HEK293T (cell line): ENCODE results near the gene GPA33.

Source experiments
- CTCF ChIA-PET: fragments of 350-600 bp; formaldehyde crosslinking; extraction: SDS; loops from one replicate; lab custom pipeline; 2021; ENCODE audit warnings: antibody characterized with exemption, inconsistent platforms; lab: Yijun Ruan, JAX
- POLR2A ChIA-PET: fragments of 350-600 bp; formaldehyde crosslinking; extraction: SDS; loops from one replicate; lab custom pipeline; 2020; ENCODE audit warnings: antibody characterized with exemption, inconsistent platforms; lab: Yijun Ruan, JAX
- DNase-seq: peaks from one replicate; pipeline ENCODE4 v3.0.0; 2012; ENCODE audit warnings: mixed read lengths; ENCODE audit errors: extremely low spot score
- ARNT ChIP-seq: fragments of 450-650 bp; IDR thresholded peaks from 2 replicates; pipeline ENCODE4 v1.6.1; 2017; ENCODE audit warnings: mild to moderate bottlenecking
- BHLHE40 ChIP-seq: fragments of 450-650 bp; IDR thresholded peaks from 2 replicates; pipeline ENCODE4 v1.6.1; 2016; ENCODE audit warnings: mild to moderate bottlenecking, moderate library complexity, borderline replicate concordance
- CTBP1 ChIP-seq: fragments of 450-650 bp; IDR thresholded peaks from 2 replicates; pipeline ENCODE4 v1.6.1; 2016; ENCODE audit warnings: borderline replicate concordance
- ELF4 ChIP-seq: fragments of 450-650 bp; IDR thresholded peaks from 2 replicates; pipeline ENCODE4 v1.6.1; 2017; ENCODE audit warnings: antibody characterized with exemption
- FOXA1 ChIP-seq: fragments of 450-650 bp; IDR thresholded peaks from 2 replicates; pipeline ENCODE4 v1.6.1; 2016; ENCODE audit warnings: mild to moderate bottlenecking
- FOXK2 ChIP-seq: fragments of 450-650 bp; IDR thresholded peaks from 2 replicates; pipeline ENCODE4 v1.6.1; 2016; ENCODE audit warnings: mild to moderate bottlenecking
- FOXM1 ChIP-seq: fragments of 450-650 bp; IDR thresholded peaks from 2 replicates; pipeline ENCODE4 v1.6.1; 2017; ENCODE audit warnings: mild to moderate bottlenecking, borderline replicate concordance
- HDGF ChIP-seq: fragments of 450-650 bp; IDR thresholded peaks from 2 replicates; pipeline ENCODE4 v1.6.1; 2017; ENCODE audit warnings: antibody characterized with exemption, borderline replicate concordance
- L3MBTL2 ChIP-seq: fragments of 450-650 bp; conservative IDR thresholded peaks from 2 replicates; pipeline ENCODE4 v1.6.1; 2016; ENCODE audit warnings: mild to moderate bottlenecking
- LEF1 ChIP-seq: fragments of 450-650 bp; IDR thresholded peaks from 2 replicates; pipeline ENCODE4 v1.6.1; 2017; ENCODE audit warnings: mild to moderate bottlenecking, borderline replicate concordance
- NFRKB ChIP-seq: fragments of 450-650 bp; IDR thresholded peaks from 2 replicates; pipeline ENCODE4 v1.6.1; 2016; ENCODE audit warnings: mild to moderate bottlenecking, moderate library complexity
- SP1 ChIP-seq: fragments of 450-650 bp; IDR thresholded peaks from 2 replicates; pipeline ENCODE4 v1.6.1; 2017
- SUZ12 ChIP-seq: fragments of 450-650 bp; IDR thresholded peaks from 2 replicates; pipeline ENCODE4 v1.6.1; 2016; ENCODE audit warnings: mild to moderate bottlenecking
- TARDBP ChIP-seq: fragments of 450-650 bp; IDR thresholded peaks from 2 replicates; pipeline ENCODE4 v1.6.1; 2016
- ZNF384 ChIP-seq: fragments of 450-650 bp; IDR thresholded peaks from 2 replicates; pipeline ENCODE4 v1.6.1; 2016
- TF ChIP-seq, protein P1 (sequence below): fragments of 450-650 bp; IDR thresholded peaks from 2 replicates; pipeline ENCODE4 v1.6.1; 2016

Gene GPA33

DNA sequence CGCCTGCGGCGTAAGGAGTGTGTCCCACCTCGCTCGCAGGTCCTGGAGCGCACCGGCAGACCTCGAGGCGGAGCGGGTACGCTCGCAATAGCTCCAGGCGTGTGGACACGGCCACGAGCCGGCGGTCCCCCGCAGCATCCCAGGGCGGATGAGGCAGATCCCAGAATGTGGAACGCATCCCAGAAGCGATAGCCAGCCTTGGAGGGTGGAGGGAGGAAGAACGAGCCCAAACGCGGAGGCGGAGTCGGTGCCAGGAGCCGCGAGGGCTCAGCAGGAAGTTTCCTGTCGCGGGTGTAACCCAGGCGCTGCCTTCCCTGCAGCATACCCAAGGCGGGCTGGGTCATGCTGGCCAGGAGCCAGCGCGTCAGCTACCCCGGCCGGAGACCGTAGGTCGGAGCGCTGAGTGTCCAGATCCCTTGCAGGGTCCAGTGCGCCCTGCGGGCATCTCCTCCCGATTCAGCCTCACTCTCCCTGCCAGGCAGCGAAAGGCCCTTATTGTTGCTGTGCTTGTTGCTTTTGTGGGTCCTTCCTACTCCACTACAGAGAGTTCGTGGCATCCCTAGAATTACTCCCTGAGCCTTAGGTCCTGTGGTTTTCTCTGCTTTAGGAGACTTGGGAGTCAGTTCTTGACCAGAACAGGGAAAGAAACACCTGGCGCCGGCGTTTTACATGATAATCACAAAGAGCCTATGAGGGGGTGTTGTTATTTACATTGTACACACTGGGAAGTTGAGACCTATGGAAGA lies 31.4 kb upstream of the GPA33 start:
- ChIA-PET POLR2A (interaction anchor here (0.6 kb wide), 1 partner anchor 244 kb away, joined by 3 read pairs; no protein-coding TSS in a partner anchor), CTCF (no interaction called here)
- no peak for TF ChIP-seq NFRKB
- no peak for DNase-seq

GRCh38 chr1:167120899-167121298 lies 30.7 kb upstream of the GPA33 start:
- CTCF ChIA-PET = no interaction called here
- TF ChIP-seq CTBP1 (no peak), SUZ12 (no peak), ARNT (no peak), HDGF (no peak), SP1 (no peak), LEF1 (no peak), FOXA1 (no peak), FOXM1 (no peak), FOXK2 (no peak), ELF4 (no peak), BHLHE40 (no peak), TARDBP (no peak), L3MBTL2 (no peak), NFRKB (no peak)
- TF ChIP-seq, protein P1, sequence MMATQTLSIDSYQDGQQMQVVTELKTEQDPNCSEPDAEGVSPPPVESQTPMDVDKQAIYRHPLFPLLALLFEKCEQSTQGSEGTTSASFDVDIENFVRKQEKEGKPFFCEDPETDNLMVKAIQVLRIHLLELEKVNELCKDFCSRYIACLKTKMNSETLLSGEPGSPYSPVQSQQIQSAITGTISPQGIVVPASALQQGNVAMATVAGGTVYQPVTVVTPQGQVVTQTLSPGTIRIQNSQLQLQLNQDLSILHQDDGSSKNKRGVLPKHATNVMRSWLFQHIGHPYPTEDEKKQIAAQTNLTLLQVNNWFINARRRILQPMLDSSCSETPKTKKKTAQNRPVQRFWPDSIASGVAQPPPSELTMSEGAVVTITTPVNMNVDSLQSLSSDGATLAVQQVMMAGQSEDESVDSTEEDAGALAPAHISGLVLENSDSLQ = no peak
- POLR2A ChIA-PET = no interaction called here
- no peak for DNase-seq

DNA sequence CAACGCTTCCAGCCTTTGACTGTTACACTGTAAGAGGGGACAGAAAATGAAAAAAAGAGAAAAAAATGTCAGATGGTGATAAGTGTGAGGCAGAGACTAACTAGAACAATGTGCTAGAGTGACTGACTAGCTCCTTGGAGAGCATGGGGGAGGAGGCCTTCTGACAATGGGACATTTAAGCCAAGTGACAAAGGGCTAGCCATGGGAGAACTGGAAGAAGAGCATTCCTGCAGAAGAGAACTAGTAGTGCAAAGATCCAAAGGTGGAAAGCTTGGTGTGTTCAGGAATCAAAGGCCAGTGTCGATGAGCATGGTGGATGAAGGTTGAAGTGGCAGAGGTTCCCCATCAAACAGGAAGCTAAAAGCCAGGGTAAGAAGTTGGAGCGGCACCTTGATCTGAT lies 29.5 kb upstream of the GPA33 start:
- TF ChIP-seq ZNF384 (no peak), FOXM1 (no peak), ARNT (no peak), LEF1 (no peak), SUZ12 (no peak), TARDBP (no peak), L3MBTL2 (no peak), ELF4 (no peak), SP1 (no peak), HDGF (no peak), NFRKB (no peak), FOXA1 (no peak), CTBP1 (no peak), FOXK2 (no peak), BHLHE40 (no peak)
- TF ChIP-seq, protein P1 = no peak
- POLR2A ChIA-PET = no interaction called here
- CTCF ChIA-PET = no interaction called here
- DNase-seq = no peak

DNA sequence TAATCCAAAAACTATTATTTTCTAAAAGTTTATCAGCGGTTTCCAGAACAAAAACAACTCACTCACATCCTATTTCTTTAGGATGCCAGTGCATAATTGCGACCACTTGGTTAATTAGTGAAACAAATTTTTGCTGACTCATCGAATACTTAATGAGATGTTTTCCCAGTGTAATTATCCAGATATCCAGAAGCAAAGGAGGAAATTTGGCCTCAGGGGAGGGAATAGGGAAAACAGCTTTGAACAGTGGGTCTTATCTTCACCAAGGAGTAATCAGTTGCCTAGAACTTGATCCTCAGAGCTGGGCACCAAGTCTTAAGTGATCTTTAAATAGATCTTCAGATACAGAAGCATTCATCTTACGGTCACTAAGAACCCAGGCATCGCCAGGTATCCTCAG lies 28.0 kb upstream of the GPA33 start:
- TF ChIP-seq SUZ12 = no peak
- no peak for DNase-seq
- POLR2A ChIA-PET = no interaction called here
- CTCF ChIA-PET = no interaction called here

DNA sequence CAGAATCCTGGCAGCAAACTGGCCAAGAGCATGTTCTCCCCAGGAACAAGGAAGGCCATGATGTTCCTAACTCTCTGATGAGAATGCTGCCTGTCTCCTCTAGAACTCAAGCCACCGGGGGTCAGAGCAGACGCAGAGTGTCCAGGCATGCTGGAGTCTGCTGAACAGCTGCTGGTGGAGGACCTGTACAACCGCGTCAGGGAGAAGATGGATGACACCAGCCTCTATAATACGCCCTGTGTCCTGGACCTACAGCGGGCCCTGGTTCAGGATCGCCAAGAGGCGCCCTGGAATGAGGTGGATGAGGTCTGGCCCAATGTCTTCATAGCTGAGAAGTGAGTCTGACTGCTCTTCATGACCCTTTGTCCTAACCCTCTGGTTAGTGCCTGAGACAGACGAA lies 27.0 kb upstream of the GPA33 start:
- CTCF ChIA-PET = no interaction called here
- POLR2A ChIA-PET = no interaction called here
- TF ChIP-seq ARNT = no peak
- TF ChIP-seq BHLHE40 = no peak
- no peak for TF ChIP-seq LEF1
- TF ChIP-seq FOXK2 = no peak
- TF ChIP-seq ZNF384 = no peak
- TF ChIP-seq CTBP1 = no peak
- no peak for TF ChIP-seq SUZ12
- TF ChIP-seq NFRKB = no peak
- TF ChIP-seq ELF4 = no peak
- TF ChIP-seq FOXM1 = no peak
- no peak for TF ChIP-seq TARDBP
- TF ChIP-seq HDGF = no peak
- TF ChIP-seq SP1 = no peak
- TF ChIP-seq L3MBTL2 = no peak
- no peak for TF ChIP-seq FOXA1
- TF ChIP-seq, protein P1 = no peak
- DNase-seq = no peak

DNA sequence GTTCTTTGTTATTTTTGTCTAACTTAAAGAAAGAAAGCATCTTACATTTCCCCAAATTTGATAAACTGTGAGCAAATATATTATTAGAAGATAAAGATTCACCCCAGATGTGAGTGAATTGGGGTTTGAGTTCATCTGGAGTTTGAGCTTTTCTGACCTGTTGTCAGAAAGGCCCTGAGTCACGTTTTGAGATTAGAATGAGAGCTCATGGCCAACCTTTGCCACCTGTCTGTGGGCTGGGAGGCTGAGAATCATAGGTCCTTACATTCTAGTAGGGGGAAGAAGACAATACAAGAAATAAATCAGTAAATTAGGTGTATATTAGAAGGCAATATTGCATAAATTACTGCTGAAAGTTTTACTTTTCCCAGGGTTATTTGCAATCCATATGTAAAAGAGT lies 26.0 kb upstream of the GPA33 start:
- TF ChIP-seq TARDBP (no peak), BHLHE40 (no peak), LEF1 (no peak), SUZ12 (no peak), FOXM1 (no peak), ELF4 (no peak)
- TF ChIP-seq, protein P1 = no peak
- DNase-seq = no peak
- ChIA-PET POLR2A (no interaction called here), CTCF (interaction anchor here (1.1 kb wide), 1 partner anchor 92 kb away, joined by 3 read pairs; no protein-coding TSS in a partner anchor)
